Testis (tissue), 3 donors: ENCODE data around the gene RAD54L2. TPM values are rescaled to one million over a fixed set of nuclear protein-coding genes. Genes with fewer than 3 reads are reported as not detected.

Source experiments
- DNase-seq: peaks from one replicate; pipeline ENCODE4 v3.0.0-alpha.2; 2019
- H3K27ac ChIP-seq, 2 donors: fragments of 200-600 bp; sonication (generic); one replicate each; pipeline ENCODE4 v1.5.1; 2019
- H3K27me3 ChIP-seq: fragments of 200-600 bp; sonication (generic); one replicate; pipeline ENCODE4 v1.5.1; 2019
- H3K36me3 ChIP-seq: fragments of 200-600 bp; sonication (generic); one replicate; pipeline ENCODE4 v1.5.1; 2017; ENCODE audit warnings: low read depth; ENCODE audit errors: missing control alignments
- H3K4me1 ChIP-seq: fragments of 200-600 bp; sonication (generic); one replicate; pipeline ENCODE4 v1.5.1; 2019
- H3K4me3 ChIP-seq, 2 donors: fragments of 200-600 bp; sonication (generic); one replicate each; pipeline ENCODE4 v1.5.1; 2017 to 2019
- H3K9me3 ChIP-seq: fragments of 200-600 bp; sonication (generic); one replicate; pipeline ENCODE4 v1.5.1; 2017
- CTCF ChIP-seq, 3 experiments: fragments of 450-650 bp in 2 of 3; fragments of 200-600 bp in 1 of 3; sonication (generic) in 1 of 3; IDR thresholded peaks; one replicate each; pipeline ENCODE4 v1.5.1; 2016 to 2019; ENCODE audit warnings: antibody characterized with exemption in 3 of 3, mild to moderate bottlenecking in 2 of 3, moderate library complexity in 1 of 3
- POLR2A ChIP-seq: fragments of 450-650 bp; IDR thresholded peaks from one replicate; pipeline ENCODE4 v1.6.1; 2017; ENCODE audit warnings: antibody characterized with exemption, mild to moderate bottlenecking, moderate library complexity
- WGBS, 2 donors: methylation state at CpG; one replicate each; pipeline ENCODE4 v1.1.5; 2018; 5-methylcytosine and 5-hydroxymethylcytosine counted together
- intact Hi-C: fragments of 100-400 bp; cut with DNase I; formaldehyde crosslinking; loops from one replicate; pipeline ENCODE4 v1.15.1; 2023; ENCODE audit warnings: low total_unique reads
- polyA plus RNA-seq: library from polyadenylated mRNA; stranded (reverse); fragments of 350-450 nt; fragmentation: Illumina TruSeq; extraction: RNeasy Lipid Tissue Mini Kit (QIAGEN cat#74804); gene quantifications from one replicate; pipeline ENCODE4 v1.2.3, GENCODE V29; 2014; ENCODE audit warnings: low read depth, low replicate concordance; ENCODE audit not compliant: insufficient read depth
- total RNA-seq, 2 donors: library from RNA; depleted of rRNA; stranded (reverse); fragments of >200 nt; gene quantifications; one replicate each; pipeline ENCODE4 v1.2.3, GENCODE V29; 2016

RAD54L2 gene
- total and polyA plus RNA-seq, 3 donors from 2014 or later = 13.3 to 49.1 (median 40.6) TPM

GRCh38 chr3:51580418-51580817 is 41.9 kb downstream of the RAD54L2 start:
- Histone ChIP-seq H3K9me3 (no peaks in the 10 kb centered on the region), H3K27me3 (no peaks in the 10 kb centered on the region), H3K36me3 (no peaks in the 10 kb centered on the region), H3K27ac (no peak overlapping the region), H3K4me1 (no peaks in the 10 kb centered on the region), H3K4me3 (no peak overlapping the region)
- WGBS, 2 donors = 76 to 81% methylated on average over 2 of the region's 2 CpGs
- DNase-seq = no peak
- TF ChIP-seq POLR2A = no peak
- no peak for TF ChIP-seq CTCF (IDR thresholded peaks at IDR 0.05)
- intact Hi-C loops = no loop called here

- Histone ChIP-seq H3K27me3 (no peaks in the 10 kb centered on the region), H3K36me3 (no peaks in the 10 kb centered on the region), H3K4me1 (no peaks in the 10 kb centered on the region), H3K4me3 (no peak overlapping the region), H3K9me3 (no peaks in the 10 kb centered on the region), H3K27ac (no peak overlapping the region)
- intact Hi-C loops = no loop called here
- WGBS, 2 donors = 90 to 91% methylated on average over 4 of the region's 4 CpGs
- no peak for TF ChIP-seq CTCF (IDR thresholded peaks at IDR 0.05)
- no peak for TF ChIP-seq POLR2A
- no peak for DNase-seq
Observed at GRCh38 chr3:51581524-51581923, 43.0 kb downstream of the RAD54L2 start.

GRCh38 chr3:51585197-51585596 is 46.7 kb downstream of the RAD54L2 start:
- Histone ChIP-seq H3K36me3 (no peaks in the 10 kb centered on the region), H3K27ac (no peak overlapping the region), H3K27me3 (no peaks in the 10 kb centered on the region), H3K4me1 (no peaks in the 10 kb centered on the region), H3K4me3 (no peak overlapping the region), H3K9me3 (no peaks in the 10 kb centered on the region)
- no peak for DNase-seq
- WGBS, 2 donors = 87 to 88% methylated on average over 4 of the region's 4 CpGs
- intact Hi-C loops = no loop called here
- no peak for TF ChIP-seq POLR2A
- no peak for TF ChIP-seq CTCF (IDR thresholded peaks at IDR 0.05)

- no peak for TF ChIP-seq CTCF (IDR thresholded peaks at IDR 0.05)
- no peak for TF ChIP-seq POLR2A
- Histone ChIP-seq H3K4me1 (no peaks in the 10 kb centered on the region), H3K27me3 (no peaks in the 10 kb centered on the region), H3K4me3 (no peak overlapping the region), H3K27ac (no peak overlapping the region), H3K9me3 (no peaks in the 10 kb centered on the region), H3K36me3 (no peaks in the 10 kb centered on the region)
- 91 to 96% methylated on average over 3 of the region's 3 CpGs for WGBS, 2 donors
- DNase-seq = no peak
- intact Hi-C loops = no loop called here
Observed at GRCh38 chr3:51585871-51586270, 47.4 kb downstream of the RAD54L2 start.

Other genes starting within 250 kb of the RAD54L2 start
- 10 to 100 TPM; 48.6 to 62.8 TPM for gene MANF, start 153.4 kb upstream of the RAD54L2 start, total RNA-seq
- gene MANF, start 153.4 kb upstream of the RAD54L2 start, polyA plus RNA-seq = 167 TPM
- 10 to 100 TPM; 33.9 to 41.4 TPM for gene RBM15B, start 147.4 kb upstream of the RAD54L2 start, total RNA-seq
- 27.1 TPM for gene RBM15B, start 147.4 kb upstream of the RAD54L2 start, polyA plus RNA-seq
- gene DCAF1, start 38.7 kb upstream of the RAD54L2 start, total RNA-seq = 100 to 1,000 TPM in 1 of 2 donors, 10 to 100 TPM in 1; 60.5 to 110 TPM
- 110 TPM for gene DCAF1, start 38.7 kb upstream of the RAD54L2 start, polyA plus RNA-seq
- gene TEX264, start 132.5 kb downstream of the RAD54L2 start, total RNA-seq = 100 to 1,000 TPM; 241 to 251 TPM
- gene TEX264, start 132.5 kb downstream of the RAD54L2 start, polyA plus RNA-seq = 252 TPM
- gene GRM2, start 168.3 kb downstream of the RAD54L2 start, total RNA-seq = 10 to 100 TPM; 16.9 to 34.7 TPM
- 10.7 TPM for gene GRM2, start 168.3 kb downstream of the RAD54L2 start, polyA plus RNA-seq
- gene IQCF6, start 240.5 kb downstream of the RAD54L2 start, total RNA-seq = 10 to 100 TPM; 12.3 to 23.4 TPM
- 30.4 TPM for gene IQCF6, start 240.5 kb downstream of the RAD54L2 start, polyA plus RNA-seq